Coronary artery (tissue), 2 donors: ENCODE results near the gene ARID1B.

ENCODE experiments used
- DNase-seq: peaks from one replicate; pipeline ENCODE4 v3.0.0-alpha.2; 2017; ENCODE audit warnings: low spot score
- H3K27ac ChIP-seq, 2 donors: fragments of 200-600 bp; sonication (generic); one replicate each; pipeline ENCODE4 v1.5.1; 2016 to 2019
- H3K4me3 ChIP-seq: fragments of 200-600 bp; sonication (generic); 2 replicates; pipeline ENCODE4 v1.5.1; 2016; ENCODE audit warnings: mild to moderate bottlenecking, moderate library complexity
- TF ChIP-seq, protein P1 (sequence below): fragments of 200-600 bp; sonication (generic); IDR thresholded peaks from one replicate; pipeline ENCODE4 v1.5.1; 2019; ENCODE audit warnings: antibody characterized with exemption

Gene ARID1B

DNA sequence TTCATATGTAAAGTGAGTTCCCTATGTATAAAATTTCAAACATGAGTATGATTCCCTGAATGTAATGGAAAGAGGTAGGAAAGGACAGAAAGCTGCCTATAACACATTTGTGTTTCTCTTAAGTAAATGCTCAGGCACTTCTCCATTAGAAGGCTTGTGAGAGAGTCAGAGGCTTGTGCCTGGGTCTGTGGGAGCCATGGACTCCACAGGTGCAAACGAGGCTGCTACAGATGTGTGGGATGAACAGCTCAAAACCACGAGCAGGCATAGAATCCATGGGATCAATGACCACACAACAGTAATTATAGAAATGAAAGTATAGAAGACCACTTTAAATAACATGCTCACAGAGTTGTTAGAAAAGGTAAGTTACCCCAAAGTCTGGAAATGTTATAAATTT, 134.4 kb downstream of the ARID1B start:
- TF ChIP-seq, protein P1, sequence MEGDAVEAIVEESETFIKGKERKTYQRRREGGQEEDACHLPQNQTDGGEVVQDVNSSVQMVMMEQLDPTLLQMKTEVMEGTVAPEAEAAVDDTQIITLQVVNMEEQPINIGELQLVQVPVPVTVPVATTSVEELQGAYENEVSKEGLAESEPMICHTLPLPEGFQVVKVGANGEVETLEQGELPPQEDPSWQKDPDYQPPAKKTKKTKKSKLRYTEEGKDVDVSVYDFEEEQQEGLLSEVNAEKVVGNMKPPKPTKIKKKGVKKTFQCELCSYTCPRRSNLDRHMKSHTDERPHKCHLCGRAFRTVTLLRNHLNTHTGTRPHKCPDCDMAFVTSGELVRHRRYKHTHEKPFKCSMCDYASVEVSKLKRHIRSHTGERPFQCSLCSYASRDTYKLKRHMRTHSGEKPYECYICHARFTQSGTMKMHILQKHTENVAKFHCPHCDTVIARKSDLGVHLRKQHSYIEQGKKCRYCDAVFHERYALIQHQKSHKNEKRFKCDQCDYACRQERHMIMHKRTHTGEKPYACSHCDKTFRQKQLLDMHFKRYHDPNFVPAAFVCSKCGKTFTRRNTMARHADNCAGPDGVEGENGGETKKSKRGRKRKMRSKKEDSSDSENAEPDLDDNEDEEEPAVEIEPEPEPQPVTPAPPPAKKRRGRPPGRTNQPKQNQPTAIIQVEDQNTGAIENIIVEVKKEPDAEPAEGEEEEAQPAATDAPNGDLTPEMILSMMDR: no peak
- Histone ChIP-seq H3K27ac (no peak overlapping the region), H3K4me3 (no peak overlapping the region)
- no peak for DNase-seq

DNA sequence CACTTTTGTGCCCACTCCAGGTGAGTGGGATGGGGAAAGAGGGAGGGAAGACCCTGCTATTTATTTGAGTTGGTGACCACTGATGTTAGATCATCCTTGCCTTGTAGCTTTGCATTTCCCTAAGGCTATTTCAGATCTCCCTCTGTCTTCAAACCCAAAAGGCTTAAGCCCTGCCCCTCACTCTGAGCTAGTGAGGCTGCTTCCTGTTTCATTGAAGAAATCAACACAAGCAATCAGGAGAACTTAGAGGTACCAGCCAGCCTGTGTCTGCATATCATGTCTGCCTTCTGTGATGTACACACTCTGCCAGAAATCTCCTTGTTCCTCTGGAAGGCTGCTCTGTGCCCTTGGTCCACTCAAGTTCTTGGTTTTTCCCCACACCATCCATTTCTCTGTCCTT, 135.3 kb downstream of the ARID1B start:
- TF ChIP-seq, protein P1: no peak
- H3K27ac ChIP-seq: no peak overlapping the region
- no peak for DNase-seq
- H3K4me3 ChIP-seq: no peak overlapping the region

- TF ChIP-seq, protein P1: no peak
- H3K4me3 ChIP-seq: no peak overlapping the region
- no peak for DNase-seq
- no peak overlapping the region for H3K27ac ChIP-seq
Observed at GRCh38 chr6:156914181-156914580, 137.0 kb downstream of the ARID1B start.

DNA sequence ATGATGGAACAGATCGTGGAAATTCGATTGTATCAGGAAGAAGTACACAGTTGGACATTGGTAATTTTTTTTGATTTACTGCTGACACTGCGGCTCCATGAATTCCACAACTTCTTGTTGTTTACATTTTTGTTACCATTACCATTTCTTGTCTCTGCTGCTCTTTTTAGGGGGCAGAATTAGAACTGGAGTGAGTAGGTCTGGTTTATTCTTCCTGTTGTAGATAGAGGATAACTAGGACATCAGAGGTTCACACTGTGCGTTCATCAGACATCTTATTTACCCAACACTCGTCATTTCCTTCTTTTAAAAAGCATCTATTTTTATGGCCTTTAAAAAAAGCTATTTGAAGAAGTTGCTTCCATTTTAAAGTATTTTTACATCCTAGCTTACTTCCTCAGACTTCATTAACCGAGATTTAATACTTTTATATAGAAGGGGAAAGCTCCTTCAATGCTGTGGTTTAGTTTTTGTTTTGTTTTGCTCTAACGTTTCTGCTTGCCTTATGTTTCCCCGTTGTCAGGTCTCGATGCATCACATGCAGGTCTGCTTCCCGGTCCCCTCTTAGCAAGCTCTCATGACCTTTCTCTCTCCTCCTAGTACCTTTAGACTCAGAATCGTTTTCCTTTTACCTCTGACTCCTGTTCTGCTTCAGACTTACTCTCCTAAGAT, 139.1 kb downstream of the ARID1B start:
- TF ChIP-seq, protein P1: no peak
- no peak for DNase-seq
- Histone ChIP-seq H3K4me3 (no peak overlapping the region), H3K27ac (no peak overlapping the region)

- TF ChIP-seq, protein P1: no peak
- H3K27ac ChIP-seq: no peak overlapping the region
- no peak for DNase-seq
- H3K4me3 ChIP-seq: no peak overlapping the region
Observed at GRCh38 chr6:156917213-156917612, 140.0 kb downstream of the ARID1B start.

- DNase-seq: no peak
- TF ChIP-seq, protein P1: no peak
- Histone ChIP-seq H3K4me3 (no peak overlapping the region), H3K27ac (no peak overlapping the region)
Observed at GRCh38 chr6:156918647-156919046, 141.5 kb downstream of the ARID1B start.

GRCh38 chr6:156919370-156919769, 142.2 kb downstream of the ARID1B start:
- no peak overlapping the region for H3K4me3 ChIP-seq
- TF ChIP-seq, protein P1: no peak
- no peak for DNase-seq
- no peak overlapping the region for H3K27ac ChIP-seq
